HL-60 (cell line): ENCODE data around the gene DCAF15.

Experiments used
- DNase-seq, 2 experiments: peaks; one replicate each; pipeline ENCODE4 v3.0.0-alpha.2; 2010 to 2020; ENCODE audit warnings: low read depth in 1 of 2, low spot score in 1 of 2
- H3K27ac ChIP-seq: fragments of 250-450 bp; sonication (Bioruptor Pico); replicated peaks from 2 replicates; pipeline ENCODE4 v1.5.1; 2020; ENCODE audit warnings: mild to moderate bottlenecking, moderate library complexity
- H3K27me3 ChIP-seq: fragments of 250-450 bp; sonication (Bioruptor Pico); 2 replicates; pipeline ENCODE4 v1.5.1; 2021; ENCODE audit warnings: mild to moderate bottlenecking, moderate library complexity; ENCODE audit not compliant: insufficient read depth, poor library complexity, severe bottlenecking
- H3K4me3 ChIP-seq: replicated peaks from 2 replicates; pipeline ENCODE4 v1.5.1; 2011; ENCODE audit warnings: mild to moderate bottlenecking, control low read depth, low read length; ENCODE audit not compliant: insufficient read depth
- GABPA ChIP-seq: IDR thresholded peaks from 2 replicates; pipeline ENCODE4 v1.6.1; 2012; ENCODE audit warnings: low read depth
- POLR2AphosphoS5 ChIP-seq: IDR thresholded peaks from 2 replicates; pipeline ENCODE4 v1.6.1; 2012; ENCODE audit warnings: low read depth
- SPI1 ChIP-seq: IDR thresholded peaks from 2 replicates; pipeline ENCODE4 v1.6.1; 2012; ENCODE audit warnings: low read depth, mild to moderate bottlenecking, borderline replicate concordance
- TF ChIP-seq, protein P1 (sequence below): IDR thresholded peaks from 2 replicates; pipeline ENCODE4 v1.6.1; 2012; ENCODE audit warnings: low read depth; ENCODE audit not compliant: insufficient replicate concordance
- TF ChIP-seq, protein P2 (sequence below): IDR thresholded peaks from one replicate; pipeline ENCODE4 v1.5.1; 2011; ENCODE audit warnings: low read length, control low read depth, inconsistent platforms; ENCODE audit not compliant: insufficient read depth

DCAF15 gene

GRCh38 chr19:13951799-13952153 is 533 bp upstream of the DCAF15 start:
- TF ChIP-seq, protein P1, sequence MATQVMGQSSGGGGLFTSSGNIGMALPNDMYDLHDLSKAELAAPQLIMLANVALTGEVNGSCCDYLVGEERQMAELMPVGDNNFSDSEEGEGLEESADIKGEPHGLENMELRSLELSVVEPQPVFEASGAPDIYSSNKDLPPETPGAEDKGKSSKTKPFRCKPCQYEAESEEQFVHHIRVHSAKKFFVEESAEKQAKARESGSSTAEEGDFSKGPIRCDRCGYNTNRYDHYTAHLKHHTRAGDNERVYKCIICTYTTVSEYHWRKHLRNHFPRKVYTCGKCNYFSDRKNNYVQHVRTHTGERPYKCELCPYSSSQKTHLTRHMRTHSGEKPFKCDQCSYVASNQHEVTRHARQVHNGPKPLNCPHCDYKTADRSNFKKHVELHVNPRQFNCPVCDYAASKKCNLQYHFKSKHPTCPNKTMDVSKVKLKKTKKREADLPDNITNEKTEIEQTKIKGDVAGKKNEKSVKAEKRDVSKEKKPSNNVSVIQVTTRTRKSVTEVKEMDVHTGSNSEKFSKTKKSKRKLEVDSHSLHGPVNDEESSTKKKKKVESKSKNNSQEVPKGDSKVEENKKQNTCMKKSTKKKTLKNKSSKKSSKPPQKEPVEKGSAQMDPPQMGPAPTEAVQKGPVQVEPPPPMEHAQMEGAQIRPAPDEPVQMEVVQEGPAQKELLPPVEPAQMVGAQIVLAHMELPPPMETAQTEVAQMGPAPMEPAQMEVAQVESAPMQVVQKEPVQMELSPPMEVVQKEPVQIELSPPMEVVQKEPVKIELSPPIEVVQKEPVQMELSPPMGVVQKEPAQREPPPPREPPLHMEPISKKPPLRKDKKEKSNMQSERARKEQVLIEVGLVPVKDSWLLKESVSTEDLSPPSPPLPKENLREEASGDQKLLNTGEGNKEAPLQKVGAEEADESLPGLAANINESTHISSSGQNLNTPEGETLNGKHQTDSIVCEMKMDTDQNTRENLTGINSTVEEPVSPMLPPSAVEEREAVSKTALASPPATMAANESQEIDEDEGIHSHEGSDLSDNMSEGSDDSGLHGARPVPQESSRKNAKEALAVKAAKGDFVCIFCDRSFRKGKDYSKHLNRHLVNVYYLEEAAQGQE = no peak
- TF ChIP-seq GABPA (no peak), SPI1 (no peak), POLR2AphosphoS5 (no peak)
- TF ChIP-seq, protein P2, sequence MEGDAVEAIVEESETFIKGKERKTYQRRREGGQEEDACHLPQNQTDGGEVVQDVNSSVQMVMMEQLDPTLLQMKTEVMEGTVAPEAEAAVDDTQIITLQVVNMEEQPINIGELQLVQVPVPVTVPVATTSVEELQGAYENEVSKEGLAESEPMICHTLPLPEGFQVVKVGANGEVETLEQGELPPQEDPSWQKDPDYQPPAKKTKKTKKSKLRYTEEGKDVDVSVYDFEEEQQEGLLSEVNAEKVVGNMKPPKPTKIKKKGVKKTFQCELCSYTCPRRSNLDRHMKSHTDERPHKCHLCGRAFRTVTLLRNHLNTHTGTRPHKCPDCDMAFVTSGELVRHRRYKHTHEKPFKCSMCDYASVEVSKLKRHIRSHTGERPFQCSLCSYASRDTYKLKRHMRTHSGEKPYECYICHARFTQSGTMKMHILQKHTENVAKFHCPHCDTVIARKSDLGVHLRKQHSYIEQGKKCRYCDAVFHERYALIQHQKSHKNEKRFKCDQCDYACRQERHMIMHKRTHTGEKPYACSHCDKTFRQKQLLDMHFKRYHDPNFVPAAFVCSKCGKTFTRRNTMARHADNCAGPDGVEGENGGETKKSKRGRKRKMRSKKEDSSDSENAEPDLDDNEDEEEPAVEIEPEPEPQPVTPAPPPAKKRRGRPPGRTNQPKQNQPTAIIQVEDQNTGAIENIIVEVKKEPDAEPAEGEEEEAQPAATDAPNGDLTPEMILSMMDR = no peak
- DNase-seq = no peak
- H3K27me3 ChIP-seq = no peaks in the 10 kb centered on the region
- no peak overlapping the region for H3K27ac ChIP-seq
- H3K4me3 ChIP-seq = peak overlapping the region; percentile 36

GRCh38 chr19:13952931-13953531 is 722 bp downstream of the DCAF15 start:
- H3K27ac ChIP-seq = peak overlapping the region; percentile 11
- peak; percentile 21 to 29 for DNase-seq
- TF ChIP-seq POLR2AphosphoS5 (no peak), GABPA (no peak), SPI1 (no peak)
- TF ChIP-seq, protein P2 = no peak
- TF ChIP-seq, protein P1 = no peak

DNA sequence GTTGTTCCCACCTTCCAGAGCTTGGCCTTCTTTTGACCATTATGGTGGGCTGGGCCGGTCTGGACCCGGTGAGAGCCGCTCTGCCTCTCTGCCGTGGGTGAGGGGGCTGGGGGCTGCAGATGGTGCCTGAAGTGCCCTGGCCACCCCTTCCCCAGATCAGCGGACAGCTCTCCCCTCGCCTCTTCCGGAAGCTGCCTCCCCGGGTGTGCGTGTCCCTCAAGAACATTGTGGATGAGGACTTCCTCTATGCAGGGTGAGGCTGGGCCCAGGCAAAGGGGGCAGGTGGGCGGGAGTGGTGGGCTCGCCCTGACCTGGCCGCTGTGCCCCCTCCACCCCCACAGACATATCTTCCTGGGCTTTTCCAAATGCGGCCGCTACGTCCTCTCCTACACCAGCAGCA is 1.9 kb downstream of the DCAF15 start:
- Histone ChIP-seq H3K27me3 (no peaks in the 10 kb centered on the region), H3K27ac (no peak overlapping the region), H3K4me3 (no peak overlapping the region)
- TF ChIP-seq GABPA (no peak), POLR2AphosphoS5 (no peak), SPI1 (no peak)
- TF ChIP-seq, protein P1 = no peak
- TF ChIP-seq, protein P2 = no peak
- no peak for DNase-seq

More at GRCh38 chr19:13952931-13953531, 722 bp downstream of the DCAF15 start:
- Histone ChIP-seq H3K4me3 (peak overlapping the region; percentile 93), H3K27me3 (no peaks in the 10 kb centered on the region)
